Adrenal gland (tissue), 5 donors: ENCODE data around the gene NELFA.

Experiments
- POLR2A ChIP-seq, 2 donors: fragments of 450-650 bp; IDR thresholded peaks; one replicate each; pipeline ENCODE4 v1.6.1; 2017; ENCODE audit warnings: antibody characterized with exemption in 2 of 2, mild to moderate bottlenecking in 2 of 2, moderate library complexity in 1 of 2
- TF ChIP-seq, protein P1 (sequence below), 6 experiments: fragments of 450-650 bp in 4 of 6; fragments of 200-600 bp in 2 of 6; sonication (generic) in 1 of 6; IDR thresholded peaks; 1 replicate in 5 of 6; 2 replicates in 1 of 6; pipeline versions ENCODE4 v1.5.1 to v1.8.0; 2016 to 2021; ENCODE audit warnings: antibody characterized with exemption in 6 of 6, mild to moderate bottlenecking in 2 of 6, moderate library complexity in 1 of 6
- donor health status: DM: no; HTN: no; CAD: no.

DNA sequence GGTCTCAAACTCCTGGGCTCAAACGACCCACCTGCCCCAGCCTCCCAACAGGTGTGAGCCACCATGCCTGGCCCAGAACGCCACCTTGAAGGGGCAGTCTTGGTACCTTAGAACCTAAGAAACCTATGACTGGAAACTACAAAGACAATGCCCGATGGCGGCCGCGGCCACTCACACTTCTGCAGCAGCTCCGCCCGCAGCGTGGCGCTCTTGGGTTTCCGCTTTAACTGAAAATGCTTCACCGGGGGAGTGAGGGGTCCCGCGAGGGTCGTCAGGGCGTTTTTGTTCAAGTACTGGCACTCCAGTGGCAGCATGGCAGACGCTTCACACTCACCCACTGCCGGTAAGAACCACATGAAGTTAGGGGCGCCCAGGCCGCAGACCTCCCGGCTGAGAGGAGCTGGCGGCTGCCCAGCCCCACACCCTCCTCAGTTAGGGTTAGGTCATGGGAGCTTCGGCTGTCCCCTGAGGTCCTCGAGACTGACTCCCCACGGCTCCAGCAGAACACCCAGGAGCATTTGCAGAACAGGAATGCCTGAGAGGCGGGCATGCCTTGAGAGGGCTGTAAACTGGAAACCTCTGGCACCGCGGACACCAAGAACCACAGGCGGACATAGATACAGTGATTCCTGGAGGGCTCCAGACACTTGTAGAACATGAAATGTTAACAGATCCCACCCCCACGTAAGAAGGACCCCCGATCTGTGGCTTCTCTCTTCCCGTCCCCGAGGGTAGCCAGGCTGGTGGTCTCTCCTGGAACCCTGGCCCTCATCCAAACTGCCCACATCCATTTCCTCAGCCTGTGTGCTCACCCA is 19.0 kb downstream of the NELFA start:
- TF ChIP-seq, protein P1, sequence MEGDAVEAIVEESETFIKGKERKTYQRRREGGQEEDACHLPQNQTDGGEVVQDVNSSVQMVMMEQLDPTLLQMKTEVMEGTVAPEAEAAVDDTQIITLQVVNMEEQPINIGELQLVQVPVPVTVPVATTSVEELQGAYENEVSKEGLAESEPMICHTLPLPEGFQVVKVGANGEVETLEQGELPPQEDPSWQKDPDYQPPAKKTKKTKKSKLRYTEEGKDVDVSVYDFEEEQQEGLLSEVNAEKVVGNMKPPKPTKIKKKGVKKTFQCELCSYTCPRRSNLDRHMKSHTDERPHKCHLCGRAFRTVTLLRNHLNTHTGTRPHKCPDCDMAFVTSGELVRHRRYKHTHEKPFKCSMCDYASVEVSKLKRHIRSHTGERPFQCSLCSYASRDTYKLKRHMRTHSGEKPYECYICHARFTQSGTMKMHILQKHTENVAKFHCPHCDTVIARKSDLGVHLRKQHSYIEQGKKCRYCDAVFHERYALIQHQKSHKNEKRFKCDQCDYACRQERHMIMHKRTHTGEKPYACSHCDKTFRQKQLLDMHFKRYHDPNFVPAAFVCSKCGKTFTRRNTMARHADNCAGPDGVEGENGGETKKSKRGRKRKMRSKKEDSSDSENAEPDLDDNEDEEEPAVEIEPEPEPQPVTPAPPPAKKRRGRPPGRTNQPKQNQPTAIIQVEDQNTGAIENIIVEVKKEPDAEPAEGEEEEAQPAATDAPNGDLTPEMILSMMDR (IDR thresholded peaks at IDR 0.05) = no peak
- no peak for TF ChIP-seq POLR2A (IDR thresholded peaks at IDR 0.05)
